WERI-Rb-1 (cell line): Measurements from ENCODE around the gene CAV2.

Experiments
- DNase-seq: peaks from one replicate; pipeline ENCODE4 v3.0.0-alpha.2; 2020
- H3K27ac ChIP-seq: fragments of 250-450 bp; sonication (Bioruptor Pico); 2 replicates; pipeline ENCODE4 v1.5.1; 2020; ENCODE audit warnings: mild to moderate bottlenecking, moderate library complexity
- H3K27me3 ChIP-seq: fragments of 250-450 bp; sonication (Bioruptor Pico); 2 replicates; pipeline ENCODE4 v1.5.1; 2021; ENCODE audit warnings: mild to moderate bottlenecking, low read depth, moderate library complexity; ENCODE audit not compliant: insufficient read depth, severe bottlenecking
- H3K36me3 ChIP-seq: fragments of 250-450 bp; sonication (Bioruptor Pico); 2 replicates; pipeline ENCODE4 v1.5.1; 2020; ENCODE audit warnings: mild to moderate bottlenecking, moderate library complexity
- H3K4me3 ChIP-seq: 2 replicates; pipeline ENCODE4 v1.5.1; 2011; ENCODE audit warnings: low read depth, mild to moderate bottlenecking, control low read depth, low read length
- H3K9me3 ChIP-seq: fragments of 250-450 bp; sonication (Bioruptor Pico); 2 replicates; pipeline ENCODE4 v1.5.1; 2021; ENCODE audit warnings: mild to moderate bottlenecking, moderate library complexity; ENCODE audit not compliant: severe bottlenecking
- CTCF ChIP-seq: IDR thresholded peaks from 2 replicates; pipeline ENCODE4 v1.5.1; 2011; ENCODE audit warnings: low read depth, mild to moderate bottlenecking, control low read depth, inconsistent platforms, low read length

CAV2 gene

GRCh38 chr7:116526897-116527296, 27.4 kb downstream of the CAV2 start:
- Histone ChIP-seq H3K27me3 (peaks cover 61% of the 10 kb centered on the region), H3K9me3 (no peaks in the 10 kb centered on the region), H3K4me3 (no peak overlapping the region), H3K27ac (no peak overlapping the region), H3K36me3 (no peaks in the 10 kb centered on the region)
- no peak for DNase-seq
- TF ChIP-seq CTCF, result no peak

- TF ChIP-seq CTCF, result no peak
- no peak overlapping the region for H3K4me3 ChIP-seq
- H3K27ac ChIP-seq, result no peak overlapping the region
- peaks cover 55% of the 10 kb centered on the region for H3K27me3 ChIP-seq
- no peaks in the 10 kb centered on the region for H3K9me3 ChIP-seq
- no peak for DNase-seq
- no peaks in the 10 kb centered on the region for H3K36me3 ChIP-seq
Measured at GRCh38 chr7:116527521-116527920, 28.0 kb downstream of the CAV2 start.

DNA sequence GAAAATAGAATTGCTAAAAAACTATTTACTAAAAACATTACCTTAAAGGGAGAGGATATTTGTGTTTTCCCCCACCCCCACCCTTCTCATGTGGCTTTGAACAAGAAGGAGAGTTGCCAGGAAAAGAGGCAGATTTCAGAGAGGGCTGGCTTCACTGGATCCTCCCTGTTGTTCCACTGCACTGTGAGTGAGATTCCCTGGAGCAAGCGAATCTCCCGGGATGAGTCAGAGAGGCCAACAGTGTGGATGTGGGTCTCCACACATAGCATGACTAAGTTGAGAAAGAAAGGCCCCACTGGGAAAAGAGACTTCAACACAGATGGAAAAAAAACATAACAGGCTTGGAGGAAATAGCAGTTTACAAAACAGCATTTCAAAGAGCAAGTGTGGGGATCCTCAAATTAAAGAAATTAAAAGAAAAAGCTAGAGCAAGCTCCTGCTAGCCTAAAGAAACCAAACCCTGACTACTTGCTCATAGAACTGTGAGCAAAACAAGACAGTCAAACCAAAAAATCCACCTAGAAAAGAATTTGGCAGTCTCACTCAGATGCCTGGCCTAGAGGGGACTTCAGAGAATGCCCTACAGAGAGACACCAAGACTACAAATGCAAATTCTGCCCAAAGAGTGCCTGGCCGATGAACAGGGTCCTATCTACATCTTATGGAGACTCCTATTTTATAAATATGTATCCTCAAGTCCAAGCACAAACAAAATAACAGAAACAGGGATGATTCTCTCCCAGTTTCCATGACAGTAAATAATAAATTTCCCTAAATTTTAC, 28.7 kb downstream of the CAV2 start:
- no peak for DNase-seq
- peaks cover 57% of the 10 kb centered on the region for H3K27me3 ChIP-seq
- TF ChIP-seq CTCF, result no peak
- H3K9me3 ChIP-seq, result no peaks in the 10 kb centered on the region
- H3K27ac ChIP-seq, result no peak overlapping the region
- no peaks in the 10 kb centered on the region for H3K36me3 ChIP-seq
- no peak overlapping the region for H3K4me3 ChIP-seq

DNA sequence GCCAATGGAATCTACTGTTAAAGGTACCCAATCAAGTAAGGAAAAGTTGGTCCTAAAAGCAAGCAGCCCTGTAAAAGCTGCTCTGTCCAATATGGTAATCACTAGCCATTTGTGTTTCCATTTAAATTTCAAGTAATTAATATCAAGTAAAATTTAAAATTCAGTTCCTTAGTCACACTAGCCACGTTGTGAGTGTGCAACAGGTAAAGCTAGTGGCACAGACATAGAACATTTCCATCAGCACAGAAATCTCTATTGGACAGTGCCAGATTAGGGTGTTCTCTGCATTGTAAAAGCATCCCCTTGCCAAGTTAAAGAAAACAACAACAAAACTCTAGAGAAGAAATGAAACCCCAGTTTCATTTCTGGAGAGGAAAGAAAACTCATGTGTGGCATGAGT, 29.7 kb downstream of the CAV2 start:
- no peak overlapping the region for H3K27ac ChIP-seq
- peaks cover 47% of the 10 kb centered on the region for H3K27me3 ChIP-seq
- no peak for TF ChIP-seq CTCF
- no peak overlapping the region for H3K4me3 ChIP-seq
- no peaks in the 10 kb centered on the region for H3K36me3 ChIP-seq
- no peak for DNase-seq
- no peaks in the 10 kb centered on the region for H3K9me3 ChIP-seq

DNA sequence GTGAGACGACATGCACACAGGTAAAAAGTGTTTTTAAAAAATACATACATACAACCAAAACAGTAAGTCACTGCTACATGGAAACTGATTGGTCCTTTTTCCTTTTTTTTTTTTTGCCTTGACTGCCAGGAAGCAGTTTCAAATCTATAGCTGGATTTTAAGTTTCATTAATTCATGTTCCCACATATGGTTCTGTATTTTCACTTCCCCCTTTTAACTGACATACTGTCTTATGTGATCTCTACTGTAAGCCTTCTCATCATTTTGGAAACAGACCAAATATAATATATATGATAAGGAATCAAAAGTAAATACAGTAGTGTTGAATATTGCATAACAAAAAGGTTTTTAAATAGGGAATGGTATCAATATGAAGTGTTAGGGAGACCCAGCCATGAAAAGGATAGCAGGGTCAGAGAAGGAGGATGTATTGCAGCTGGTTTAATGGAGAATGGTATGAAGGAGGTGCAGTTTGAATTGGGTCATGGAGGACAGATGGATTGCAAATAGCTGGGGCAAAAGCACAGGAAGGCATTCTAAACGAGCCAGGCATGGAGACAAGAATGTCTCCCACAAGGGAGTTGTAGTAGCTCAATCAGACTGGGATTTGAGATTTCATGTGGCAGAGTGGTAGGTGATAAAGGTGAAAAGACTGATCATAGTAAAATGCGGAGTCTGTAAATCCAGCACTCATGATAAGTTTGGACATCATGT, 30.7 kb downstream of the CAV2 start:
- no peak overlapping the region for H3K27ac ChIP-seq
- H3K4me3 ChIP-seq, result no peak overlapping the region

More for the DNA sequence above, 30.7 kb downstream of the CAV2 start:
- no peak for DNase-seq
- Histone ChIP-seq H3K36me3 (no peaks in the 10 kb centered on the region), H3K9me3 (no peaks in the 10 kb centered on the region), H3K27me3 (peaks cover 39% of the 10 kb centered on the region)
- no peak for TF ChIP-seq CTCF
